Dendritic cell treated with granulocyte-macrophage colony-stimulating factor and Interleukin-4, amounts not matched to agents 40 ng/mL and 50 ng/mL, for 4 days (primary cell): ENCODE data around the gene GALR1.
"Not testable (repeated sequence)": the region's sequence is repeated elsewhere in the genome, so short reads cannot be mapped to it uniquely, and the experiment has no call there.

Experiments
- H3K27ac Mint-ChIP-seq: one replicate; pipeline ENCODE4 v1.8.0; 2022; ENCODE audit warnings: mild to moderate bottlenecking, mixed read lengths
- H3K27me3 Mint-ChIP-seq: one replicate; pipeline ENCODE4 v1.8.0; 2022; ENCODE audit warnings: mild to moderate bottlenecking, mixed read lengths
- H3K36me3 Mint-ChIP-seq: one replicate; pipeline ENCODE4 v1.8.0; 2022; ENCODE audit warnings: low read depth, mixed read lengths
- H3K4me1 Mint-ChIP-seq: one replicate; pipeline ENCODE4 v1.8.0; 2022; ENCODE audit warnings: low read depth, mixed read lengths
- H3K4me3 Mint-ChIP-seq: one replicate; pipeline ENCODE4 v1.8.0; 2022; ENCODE audit warnings: mild to moderate bottlenecking, moderate library complexity, mixed read lengths
- H3K9me3 Mint-ChIP-seq: one replicate; pipeline ENCODE4 v1.8.0; 2022; ENCODE audit warnings: mixed read lengths
- intact Hi-C: fragments of 100-400 bp; cut with micrococcal nuclease; formaldehyde crosslinking; loops from one replicate; pipeline ENCODE4 v1.15.0; 2022

The GALR1 gene

GRCh38 chr18:77223221-77223639 lies 26.4 kb upstream of the GALR1 start:
- no peaks in the 10 kb centered on the region for H3K36me3 Mint-ChIP-seq
- no peaks in the 10 kb centered on the region for H3K9me3 Mint-ChIP-seq
- intact Hi-C loops = no loop called here
- no peaks in the 10 kb centered on the region for H3K4me1 Mint-ChIP-seq
- no peak overlapping the region for H3K27ac Mint-ChIP-seq
- no peak overlapping the region for H3K4me3 Mint-ChIP-seq
- H3K27me3 Mint-ChIP-seq = peaks cover 12% of the 10 kb centered on the region

GRCh38 chr18:77223653-77224052 lies 26.0 kb upstream of the GALR1 start:
- Mint-ChIP-seq H3K27me3 (peaks cover 15% of the 10 kb centered on the region), H3K9me3 (no peaks in the 10 kb centered on the region), H3K27ac (no peak overlapping the region), H3K36me3 (no peaks in the 10 kb centered on the region), H3K4me3 (no peak overlapping the region), H3K4me1 (no peaks in the 10 kb centered on the region)
- intact Hi-C loops = no loop called here

DNA sequence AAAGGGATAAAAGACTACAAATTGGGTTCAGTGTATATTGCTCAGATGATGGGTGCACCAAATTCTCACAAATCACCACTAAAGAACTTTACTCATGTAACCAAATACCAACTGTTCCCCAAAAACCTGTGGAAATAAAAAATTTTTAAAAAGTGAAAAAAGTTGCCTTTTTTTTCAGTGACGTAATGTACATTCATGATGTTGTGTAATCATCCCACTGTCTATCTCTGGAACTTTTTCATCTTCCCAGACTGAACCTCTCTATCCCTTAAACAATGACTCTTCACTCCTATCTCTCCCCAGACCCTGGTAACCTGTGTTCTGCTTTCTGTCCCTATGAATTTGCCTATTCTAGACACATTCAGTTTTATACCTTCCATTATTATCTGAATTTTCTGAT lies 19.0 kb upstream of the GALR1 start:
- Mint-ChIP-seq H3K27ac (no peak overlapping the region), H3K36me3 (no peaks in the 10 kb centered on the region), H3K4me1 (no peaks in the 10 kb centered on the region), H3K27me3 (peaks cover 22% of the 10 kb centered on the region), H3K4me3 (no peak overlapping the region), H3K9me3 (peaks cover 8% of the 10 kb centered on the region)
- intact Hi-C loops = no loop called here

GRCh38 chr18:77234504-77235365 lies 14.9 kb upstream of the GALR1 start:
- Mint-ChIP-seq H3K36me3 (no peaks in the 10 kb centered on the region), H3K9me3 (peaks cover 37% of the 10 kb centered on the region), H3K4me3 (no peak overlapping the region), H3K27me3 (peaks cover 8% of the 10 kb centered on the region), H3K4me1 (no peaks in the 10 kb centered on the region), H3K27ac (no peak overlapping the region)
- intact Hi-C loops = no loop called here

GRCh38 chr18:77239285-77239684 lies 10.4 kb upstream of the GALR1 start:
- intact Hi-C loops, H3K4me3 Mint-ChIP-seq, H3K4me1 Mint-ChIP-seq, H3K36me3 Mint-ChIP-seq, H3K27ac Mint-ChIP-seq, H3K27me3 Mint-ChIP-seq: not testable (repeated sequence)
- H3K9me3 Mint-ChIP-seq = peaks cover 39% of the 10 kb centered on the region

DNA sequence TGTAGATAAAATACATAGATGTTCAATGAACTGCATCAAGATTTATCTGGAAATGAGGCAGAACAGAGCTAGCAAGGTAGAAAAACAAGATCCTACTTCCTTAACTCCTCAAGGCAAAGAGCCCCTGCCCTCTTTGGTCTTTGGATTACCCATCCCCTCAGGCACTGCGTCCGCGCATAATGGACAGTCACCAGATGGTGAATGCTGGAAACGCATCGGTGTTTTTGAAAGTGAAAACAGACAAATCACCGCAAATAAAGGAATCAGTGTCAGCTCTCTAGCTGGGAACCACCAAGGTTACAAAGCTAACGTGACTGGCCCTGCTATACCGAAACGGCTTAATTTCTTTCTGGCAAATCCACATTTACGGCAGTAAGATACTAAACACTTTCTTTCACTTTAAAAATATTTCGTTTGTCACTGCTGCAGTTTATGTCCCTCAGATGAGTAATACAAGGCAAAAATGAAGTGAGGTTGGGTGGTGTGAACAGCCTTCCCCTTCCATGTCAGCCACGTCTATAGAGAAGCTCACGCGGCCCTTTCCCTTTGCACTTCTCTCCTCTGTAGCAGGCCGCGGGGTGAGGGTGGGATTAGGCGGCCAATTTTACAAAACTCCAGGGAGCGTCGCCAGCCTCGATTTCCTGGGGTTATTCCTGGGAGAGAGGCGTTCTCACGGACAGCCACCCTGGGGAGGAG lies 627 bp upstream of the GALR1 start:
- Mint-ChIP-seq H3K27ac (no peak overlapping the region), H3K9me3 (peaks cover 13% of the 10 kb centered on the region), H3K36me3 (no peaks in the 10 kb centered on the region), H3K4me1 (peaks cover 16% of the 10 kb centered on the region), H3K27me3 (peaks cover 81% of the 10 kb centered on the region), H3K4me3 (peak overlapping the region; percentile 69)
- intact Hi-C loops = no loop called here

GRCh38 chr18:77250501-77250925 lies 865 bp downstream of the GALR1 start:
- peak overlapping the region; percentile 32 for H3K4me3 Mint-ChIP-seq
- peaks cover 13% of the 10 kb centered on the region for H3K9me3 Mint-ChIP-seq
- no peaks in the 10 kb centered on the region for H3K36me3 Mint-ChIP-seq
- no peak overlapping the region for H3K27ac Mint-ChIP-seq
- H3K27me3 Mint-ChIP-seq = peaks cover 88% of the 10 kb centered on the region
- H3K4me1 Mint-ChIP-seq = peaks cover 16% of the 10 kb centered on the region
- intact Hi-C loops = no loop called here

DNA sequence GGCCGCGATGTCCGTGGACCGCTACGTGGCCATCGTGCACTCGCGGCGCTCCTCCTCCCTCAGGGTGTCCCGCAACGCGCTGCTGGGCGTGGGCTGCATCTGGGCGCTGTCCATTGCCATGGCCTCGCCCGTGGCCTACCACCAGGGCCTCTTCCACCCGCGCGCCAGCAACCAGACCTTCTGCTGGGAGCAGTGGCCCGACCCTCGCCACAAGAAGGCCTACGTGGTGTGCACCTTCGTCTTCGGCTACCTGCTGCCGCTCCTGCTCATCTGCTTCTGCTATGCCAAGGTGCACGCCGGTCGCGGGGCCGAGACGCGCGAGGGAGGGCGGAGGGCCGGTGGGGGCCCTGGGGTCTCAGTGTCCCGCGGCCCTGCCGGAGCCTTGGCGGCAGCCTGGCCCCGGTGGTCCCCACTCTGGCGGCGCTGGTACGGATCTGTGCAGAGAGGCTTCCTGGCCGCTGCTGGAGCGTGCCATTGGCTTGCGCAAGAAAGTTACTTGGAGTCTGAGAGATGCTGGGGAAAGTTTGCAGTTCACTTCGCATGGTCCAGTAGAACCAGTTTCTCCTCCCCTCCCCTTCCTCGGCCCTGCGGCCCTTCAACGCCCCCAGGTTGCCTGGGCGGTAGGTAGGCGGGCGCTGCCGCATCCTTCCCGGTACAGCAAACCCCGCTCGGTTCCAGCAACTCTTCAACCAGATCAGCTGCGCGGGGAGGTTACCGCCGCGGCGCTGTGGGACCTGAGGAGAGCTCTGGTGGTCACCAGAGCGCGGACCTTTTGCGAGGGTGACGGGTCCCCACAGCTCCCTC lies 1.5 kb downstream of the GALR1 start:
- Mint-ChIP-seq H3K4me1 (peaks cover 16% of the 10 kb centered on the region), H3K4me3 (peak overlapping the region; percentile 32), H3K36me3 (no peaks in the 10 kb centered on the region), H3K9me3 (peaks cover 13% of the 10 kb centered on the region), H3K27me3 (peaks cover 87% of the 10 kb centered on the region), H3K27ac (no peak overlapping the region)
- intact Hi-C loops = no loop called here

DNA sequence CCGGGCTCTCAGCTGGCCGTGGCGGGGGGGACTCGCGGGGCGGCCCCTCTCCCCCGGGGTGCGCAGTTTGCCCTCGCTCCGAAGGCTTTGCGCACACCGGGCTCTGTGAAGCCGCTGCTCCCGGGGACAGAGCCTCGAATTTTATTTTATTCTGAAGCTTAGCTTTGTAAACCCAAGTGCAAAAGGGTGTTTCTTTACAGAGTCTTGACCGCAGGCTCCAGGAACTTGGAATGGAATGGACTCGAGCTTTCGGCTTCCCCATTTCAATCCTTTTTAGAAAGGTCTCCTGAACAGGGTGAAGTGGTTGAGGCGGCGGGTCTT lies 2.0 kb downstream of the GALR1 start:
- H3K9me3 Mint-ChIP-seq = peaks cover 11% of the 10 kb centered on the region
- no peaks in the 10 kb centered on the region for H3K36me3 Mint-ChIP-seq
- no peak overlapping the region for H3K4me3 Mint-ChIP-seq
- H3K27me3 Mint-ChIP-seq = peaks cover 88% of the 10 kb centered on the region
- intact Hi-C loops = no loop called here
- H3K4me1 Mint-ChIP-seq = peaks cover 16% of the 10 kb centered on the region
- no peak overlapping the region for H3K27ac Mint-ChIP-seq

DNA sequence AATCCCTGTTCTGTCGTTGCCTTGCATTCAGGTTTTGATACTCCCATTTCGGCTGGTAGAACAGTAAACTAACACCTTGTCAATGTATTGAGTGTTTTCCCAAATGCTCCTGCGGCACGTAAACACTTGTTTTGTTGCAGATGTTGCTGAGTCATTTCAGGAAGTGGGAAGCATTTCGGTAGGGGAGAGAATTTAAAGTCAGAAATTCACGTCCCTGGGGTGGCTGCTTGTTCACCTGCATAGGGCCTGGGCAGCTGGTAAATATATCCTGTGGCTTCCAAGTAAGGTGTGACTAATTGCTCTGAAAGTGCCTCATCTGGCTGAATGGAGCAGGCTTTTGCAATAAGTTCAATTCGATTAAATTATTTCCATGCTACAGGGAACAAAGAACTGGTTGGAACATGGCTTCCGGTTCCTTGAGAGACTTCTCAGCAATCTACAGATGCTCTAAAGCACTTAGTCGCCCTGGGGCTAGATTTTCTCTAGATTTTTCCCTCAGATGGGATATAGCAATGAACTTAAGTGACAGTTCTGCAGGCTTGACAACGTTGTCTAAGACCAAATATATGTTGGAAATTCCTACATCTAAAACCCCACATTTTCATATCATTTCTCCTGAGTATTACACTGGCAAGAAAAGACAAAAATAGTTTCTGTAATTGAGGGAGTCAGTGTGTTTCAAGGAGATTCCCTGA lies 5.2 kb downstream of the GALR1 start:
- Mint-ChIP-seq H3K27ac (no peak overlapping the region), H3K9me3 (peaks cover 20% of the 10 kb centered on the region), H3K36me3 (no peaks in the 10 kb centered on the region), H3K4me3 (no peak overlapping the region), H3K27me3 (peaks cover 62% of the 10 kb centered on the region), H3K4me1 (peaks cover 8% of the 10 kb centered on the region)
- intact Hi-C loops = no loop called here

DNA sequence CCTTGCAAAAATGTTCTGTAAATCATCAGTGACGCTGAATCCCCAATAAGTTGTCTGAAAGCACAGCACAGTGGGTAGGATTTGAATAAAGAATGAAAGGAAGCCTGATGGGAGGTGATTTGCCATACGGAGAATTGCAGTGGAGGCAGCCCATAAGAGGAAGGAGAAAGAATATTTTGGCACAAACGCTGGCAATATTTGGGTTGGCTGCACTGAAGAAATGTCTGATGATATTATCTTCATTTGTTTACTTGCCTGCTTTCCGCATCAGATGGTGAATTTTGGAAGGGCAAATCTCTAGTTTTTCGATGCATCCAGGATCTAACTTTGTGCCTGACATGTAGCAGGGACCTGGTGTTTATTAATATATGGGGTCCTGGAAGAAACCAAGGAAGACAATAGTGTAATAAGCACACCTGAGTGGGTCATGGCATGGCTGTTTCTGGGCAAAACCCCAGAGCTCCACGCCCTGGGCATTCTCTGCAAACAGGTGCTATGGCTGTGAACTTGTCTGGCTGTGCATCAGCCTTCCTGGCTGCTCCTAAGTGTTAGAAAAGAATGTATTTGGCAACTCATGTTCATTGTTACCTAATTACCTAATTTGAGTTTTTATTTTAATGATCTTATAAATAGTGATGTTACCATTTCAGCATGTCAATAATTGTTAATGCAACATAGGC lies 5.9 kb downstream of the GALR1 start:
- Mint-ChIP-seq H3K9me3 (peaks cover 21% of the 10 kb centered on the region), H3K36me3 (no peaks in the 10 kb centered on the region), H3K4me3 (no peak overlapping the region), H3K4me1 (peaks cover 4% of the 10 kb centered on the region), H3K27ac (no peak overlapping the region), H3K27me3 (peaks cover 57% of the 10 kb centered on the region)
- intact Hi-C loops = no loop called here

DNA sequence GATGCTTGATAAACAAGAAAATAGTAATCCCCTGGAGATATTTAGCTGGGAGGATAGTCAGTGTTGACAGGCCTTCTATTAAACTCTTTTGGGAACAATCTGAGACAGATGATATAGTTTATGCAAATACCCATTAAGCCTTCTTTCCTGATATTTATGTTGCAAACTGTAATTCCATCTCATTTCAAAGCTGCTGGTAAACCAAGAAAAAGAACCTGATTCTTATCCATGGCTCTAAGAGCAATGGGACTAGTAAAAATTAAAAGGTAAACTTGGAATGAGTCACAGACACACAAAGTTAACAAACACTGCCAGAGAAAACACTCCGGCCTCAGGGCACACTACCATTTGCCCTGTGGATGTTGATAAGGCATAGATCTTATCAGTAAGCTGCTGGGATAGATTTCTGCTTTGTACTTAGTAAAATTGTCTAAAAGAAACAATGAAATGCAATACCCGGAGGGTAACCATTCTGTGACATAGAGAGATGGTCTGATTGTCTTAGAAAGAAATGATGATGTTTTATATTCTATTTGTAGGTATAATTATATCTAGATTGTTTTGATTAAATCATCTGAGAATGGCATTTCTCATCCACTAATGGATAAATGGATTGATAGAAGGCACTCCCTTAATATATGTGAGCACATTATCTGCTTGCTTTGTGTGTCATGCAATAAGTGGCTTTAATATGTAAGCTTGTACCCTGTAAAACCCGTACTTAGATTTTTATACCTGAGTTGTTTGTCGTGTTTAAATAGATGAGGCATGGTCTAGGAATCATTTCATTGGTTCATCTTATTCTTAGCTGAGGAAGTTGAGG lies 13.2 kb downstream of the GALR1 start:
- H3K27me3 Mint-ChIP-seq = peaks cover 3% of the 10 kb centered on the region
- H3K27ac Mint-ChIP-seq = no peak overlapping the region
- intact Hi-C loops = no loop called here
- H3K36me3 Mint-ChIP-seq = no peaks in the 10 kb centered on the region
- H3K4me1 Mint-ChIP-seq = no peaks in the 10 kb centered on the region
- H3K9me3 Mint-ChIP-seq = peaks cover 50% of the 10 kb centered on the region
- H3K4me3 Mint-ChIP-seq = no peak overlapping the region

GRCh38 chr18:77263466-77263763 lies 13.8 kb downstream of the GALR1 start:
- intact Hi-C loops = no loop called here
- Mint-ChIP-seq H3K36me3 (no peaks in the 10 kb centered on the region), H3K9me3 (peaks cover 44% of the 10 kb centered on the region), H3K27me3 (peaks cover 3% of the 10 kb centered on the region), H3K27ac (no peak overlapping the region), H3K4me3 (no peak overlapping the region), H3K4me1 (peaks cover 2% of the 10 kb centered on the region)
